Peyer's patch (tissue), 4 donors: ENCODE data around the gene EYA4.

Experiments used
- CTCF ChIP-seq, 6 experiments: fragments of 450-650 bp in 4 of 6; fragments of 200-600 bp in 2 of 6; sonication (generic) in 1 of 6; IDR thresholded peaks; one replicate each; pipeline ENCODE4 v1.5.1; 2017 to 2019; ENCODE audit warnings: antibody characterized with exemption in 6 of 6, mild to moderate bottlenecking in 3 of 6, moderate library complexity in 1 of 6
- POLR2A ChIP-seq, 2 donors: fragments of 450-650 bp; IDR thresholded peaks; one replicate each; pipeline ENCODE4 v1.5.1; 2017; ENCODE audit warnings: antibody characterized with exemption in 2 of 2, mild to moderate bottlenecking in 2 of 2, moderate library complexity in 2 of 2

- TF ChIP-seq POLR2A (IDR thresholded peaks at IDR 0.05) (no peak), CTCF (IDR thresholded peaks at IDR 0.05) (no peak)
Measured at GRCh38 chr6:133266186-133266585, 25.0 kb downstream of the EYA4 start.
